PC-3 (cell line): ENCODE measurements around the gene MAN1B1. TPM values are rescaled to one million over a fixed set of nuclear protein-coding genes. Genes with fewer than 3 reads are reported as not detected.

Experiments
- ATAC-seq: fragments of 200-7000 bp; cut with Tn5 transposase; 2 replicates; pipeline ENCODE4 v1.9.1; 2020; ENCODE audit warnings: mild to moderate bottlenecking, moderate library complexity
- BruUV-seq: library from RNA; stranded (reverse); fragments of 400-500 nt; replicated peaks from 2 replicates; lab custom pipeline; 2021; lab: Mats Ljungman, UMichigan
- CTCF ChIA-PET: fragments of 300-600 bp; sonication (Branson Sonifier 250); formaldehyde crosslinking; loops from one replicate; lab custom pipeline; 2022; ENCODE audit warnings: antibody characterized with exemption; lab: Charles Lee
- POLR2A ChIA-PET: fragments of 300-600 bp; sonication (Branson Sonifier 250); formaldehyde crosslinking; loops from one replicate; lab custom pipeline; 2022; ENCODE audit warnings: antibody characterized with exemption; ENCODE audit not compliant: unreplicated experiment; lab: Charles Lee
- DNase-seq: peaks from one replicate; pipeline ENCODE4 v3.0.0-alpha.2; 2015
- H2AFZ ChIP-seq: fragments of 300-600 bp; sonication (generic); 2 replicates; pipeline ENCODE4 v1.6.0; 2016; ENCODE audit warnings: antibody characterized with exemption, low read length
- H3F3A ChIP-seq: fragments of 300-600 bp; sonication (generic); one replicate; pipeline ENCODE4 v1.6.0; 2017; ENCODE audit warnings: antibody characterized with exemption, low read length, control low read depth, mild to moderate bottlenecking; ENCODE audit not compliant: unreplicated experiment
- H3K27ac ChIP-seq: fragments of 300-600 bp; sonication (generic); 2 replicates; pipeline ENCODE4 v1.5.1; 2016; ENCODE audit warnings: mild to moderate bottlenecking, low read length
- H3K27me3 ChIP-seq: fragments of 300-600 bp; sonication (generic); 2 replicates; pipeline ENCODE4 v1.6.1; 2016; ENCODE audit warnings: low read length, mixed read lengths
- H3K36me3 ChIP-seq: fragments of 300-600 bp; sonication (generic); 2 replicates; pipeline ENCODE4 v1.6.1; 2016; ENCODE audit warnings: low read depth, mixed run types, low read length, mixed read lengths
- H3K4me1 ChIP-seq: fragments of 300-600 bp; sonication (generic); 2 replicates; pipeline ENCODE4 v1.5.1; 2016; ENCODE audit warnings: low read length; ENCODE audit not compliant: insufficient read depth
- H3K4me2 ChIP-seq: fragments of 300-600 bp; sonication (generic); 2 replicates; pipeline ENCODE4 v1.6.0; 2016; ENCODE audit warnings: low read length
- H3K4me3 ChIP-seq: fragments of 300-600 bp; sonication (generic); 2 replicates; pipeline ENCODE4 v1.5.1; 2016; ENCODE audit warnings: mild to moderate bottlenecking, low read length, mixed read lengths
- H3K79me2 ChIP-seq: fragments of 300-600 bp; sonication (generic); 2 replicates; pipeline ENCODE4 v1.6.1; 2017; ENCODE audit warnings: low read length, mixed read lengths
- H3K9ac ChIP-seq: fragments of 300-600 bp; sonication (generic); 2 replicates; pipeline ENCODE4 v1.6.0; 2016; ENCODE audit warnings: mild to moderate bottlenecking, low read length
- H3K9me2 ChIP-seq: fragments of 300-600 bp; sonication (generic); replicated peaks from 2 replicates; pipeline ENCODE4 v1.6.1; 2016; ENCODE audit warnings: mixed run types, low read length, mixed read lengths
- H3K9me3 ChIP-seq: fragments of 300-600 bp; sonication (generic); 2 replicates; pipeline ENCODE4 v1.6.1; 2016; ENCODE audit warnings: low read length, mixed read lengths
- H4K20me1 ChIP-seq: fragments of 300-600 bp; sonication (generic); 2 replicates; pipeline ENCODE4 v1.6.1; 2016; ENCODE audit warnings: low read length, mixed read lengths
- CTCF ChIP-seq: fragments of 300-600 bp; sonication (generic); conservative IDR thresholded peaks from 2 replicates; pipeline ENCODE4 v1.5.1; 2017; ENCODE audit warnings: antibody characterized with exemption, low read depth, mild to moderate bottlenecking, low read length
- EZH2 ChIP-seq: fragments of 300-600 bp; sonication (generic); IDR thresholded peaks from one replicate; pipeline ENCODE4 v1.6.1; 2017; ENCODE audit warnings: antibody characterized with exemption, mild to moderate bottlenecking, low read length; ENCODE audit not compliant: unreplicated experiment
- EZH2phosphoT487 ChIP-seq: fragments of 300-600 bp; sonication (generic); IDR thresholded peaks from 2 replicates; pipeline ENCODE4 v1.6.1; 2018; ENCODE audit warnings: mild to moderate bottlenecking, antibody characterized with exemption, low read length, borderline replicate concordance
- intact Hi-C: fragments of 100-400 bp; cut with micrococcal nuclease; formaldehyde crosslinking; loops from 2 replicates; pipeline ENCODE4 v1.9.0; 2023
- total RNA-seq: library from RNA; depleted of rRNA; stranded (reverse); fragments of >200 nt; gene quantifications from 2 replicates; pipeline ENCODE4 v1.2.3, GENCODE V29; 2014

MAN1B1 gene
- total RNA-seq, 1 experiment from 2014 or later, result 65.5 TPM

- Histone ChIP-seq H3K27ac (no peak overlapping the region), H3K79me2 (peaks cover 8% of the 10 kb centered on the region; the same call in 1 of the 2 replicates), H3K4me1 (peaks cover 5% of the 10 kb centered on the region), H4K20me1 (no peaks in the 10 kb centered on the region), H3K4me2 (peak overlapping the region; percentile 85), H2AFZ (peak overlapping the region; percentile 42; the same call in 1 of the 2 replicates), H3K36me3 (no peaks in the 10 kb centered on the region), H3K9me3 (no peaks in the 10 kb centered on the region), H3K9me2 (no peaks in the 10 kb centered on the region), H3K27me3 (no peaks in the 10 kb centered on the region), H3K9ac (peak overlapping the region; percentile 45; the same call in 1 of the 2 replicates), H3K4me3 (peak overlapping the region; percentile 73), H3F3A (no peaks in the 10 kb centered on the region)
- DNase-seq (no peak), ATAC-seq (peak; percentile 33)
- CTCF ChIA-PET, result no interaction called here
- no TSS peak for BruUV-seq
- POLR2A ChIA-PET, result interaction anchor here (0.6 kb wide), 1 partner anchor 81 kb away, joined by 3 read pairs; the partner anchor contains the start of gene CLIC3
- intact Hi-C loops, result no loop called here
- no peak for TF ChIP-seq EZH2
- TF ChIP-seq EZH2phosphoT487, result no peak
- TF ChIP-seq CTCF, result no peak
These were observed 8.8 kb upstream of the MAN1B1 start for GRCh38 chr9:137077758-137078693.

- Histone ChIP-seq H3K4me1 (peaks cover 12% of the 10 kb centered on the region), H3K9me2 (no peaks in the 10 kb centered on the region), H3K27me3 (no peaks in the 10 kb centered on the region), H3K27ac (no peak overlapping the region), H4K20me1 (no peaks in the 10 kb centered on the region), H3K36me3 (no peaks in the 10 kb centered on the region), H3K4me2 (peak overlapping the region; percentile 85), H3K9me3 (no peaks in the 10 kb centered on the region), H3K79me2 (peaks cover 8% of the 10 kb centered on the region; the same call in 1 of the 2 replicates), H3F3A (no peaks in the 10 kb centered on the region), H2AFZ (no peak overlapping the region), H3K4me3 (peak overlapping the region; percentile 73; the same call in 1 of the 2 replicates), H3K9ac (no peak overlapping the region)
- ATAC-seq (no peak), DNase-seq (no peak)
- intact Hi-C loops, result no loop called here
- POLR2A ChIA-PET, result no interaction called here
- TF ChIP-seq CTCF, result no peak
- TF ChIP-seq EZH2, result no peak
- no peak for TF ChIP-seq EZH2phosphoT487
- CTCF ChIA-PET, result no interaction called here
- TSS peak; percentile 25 for BruUV-seq
These were observed 7.9 kb upstream of the MAN1B1 start for GRCh38 chr9:137078701-137079400.
